Mammary epithelial cell (primary cell): ENCODE measurements around the gene PRKN.

ENCODE experiments used
- CTCF ChIP-seq, 2 donors: IDR thresholded peaks in 1 of 2; conservative IDR thresholded peaks in 1 of 2; 2 replicates each; pipeline ENCODE4 v1.5.1; 2011 to 2012; ENCODE audit warnings: inconsistent platforms in 2 of 2, low read length in 2 of 2, mild to moderate bottlenecking in 2 of 2, control low read depth in 1 of 2, low read depth in 1 of 2; ENCODE audit not compliant: insufficient read depth in 1 of 2; ENCODE audit errors: extremely low read depth in 1 of 2
- EZH2 ChIP-seq: IDR thresholded peaks from 2 replicates; pipeline ENCODE4 v1.6.1; 2012; ENCODE audit warnings: low read length, inconsistent platforms, borderline replicate concordance

DNA sequence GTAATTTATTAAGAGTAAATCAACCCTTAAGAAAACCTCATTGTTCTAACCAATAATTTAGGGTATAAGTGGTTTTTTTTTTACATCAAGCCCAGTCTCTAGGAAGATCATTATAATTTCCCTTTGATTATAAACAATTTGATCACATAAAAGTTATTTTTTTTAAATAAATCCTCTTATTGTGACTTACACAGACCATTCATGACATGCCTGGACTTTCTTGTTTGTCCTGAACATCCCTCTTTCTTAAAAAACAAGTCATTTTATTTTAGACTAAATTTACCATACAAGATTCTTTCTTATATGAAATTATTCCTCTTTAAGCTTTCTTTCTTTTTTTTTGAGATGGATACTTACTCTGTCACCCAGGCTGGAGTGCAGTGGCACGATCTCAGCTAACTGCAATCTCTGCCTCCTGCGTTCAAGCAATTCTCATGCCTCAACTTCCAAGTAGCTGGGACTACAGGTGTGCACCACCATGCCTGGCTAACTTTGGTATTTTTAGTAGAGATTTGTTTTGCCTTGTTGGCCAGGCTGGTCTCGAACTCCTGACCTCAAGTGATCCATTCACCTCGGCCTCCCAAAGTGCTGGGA is 1400.1 kb downstream of the PRKN start:
- TF ChIP-seq CTCF (conservative IDR thresholded peaks at IDR 0.05 in 1 of 2, IDR thresholded peaks at IDR 0.05 in 1 of 2; ENCODE audit: extremely low read depth in 1 of 2, insufficient read depth in 1 of 2, low read depth in 1 of 2, low read length in 2 of 2), result no peak
- TF ChIP-seq EZH2, result no peak
